Sigmoid colon (tissue), 7 donors: ENCODE data around the gene RBM5. TPM values are rescaled to one million over a fixed set of nuclear protein-coding genes. Genes with fewer than 3 reads are reported as not detected.
A peak's percentile ranks its signal among the peaks of the same experiment; 100 is the strongest.

ENCODE experiments used
- DNase-seq: peaks from one replicate; pipeline ENCODE4 v3.0.0-alpha.2; 2019
- H3K27ac ChIP-seq, 4 donors: fragments of 200-600 bp; sonication (generic); one replicate each; pipeline ENCODE4 v1.5.1; 2016 to 2019; ENCODE audit warnings: mild to moderate bottlenecking in 1 of 4
- H3K27me3 ChIP-seq, 3 donors: fragments of 200-600 bp; sonication (generic); one replicate each; pipeline ENCODE4 v1.5.1; 2019; ENCODE audit warnings: mild to moderate bottlenecking in 1 of 3
- H3K36me3 ChIP-seq, 4 donors: fragments of 200-600 bp; sonication (generic); one replicate each; pipeline ENCODE4 v1.5.1; 2016 to 2019
- H3K4me1 ChIP-seq, 4 donors: fragments of 200-600 bp; sonication (generic); one replicate each; pipeline ENCODE4 v1.5.1; 2017 to 2019
- H3K4me3 ChIP-seq, 4 donors: fragments of 200-600 bp; sonication (generic); one replicate each; pipeline ENCODE4 v1.5.1; 2017 to 2019; ENCODE audit warnings: mild to moderate bottlenecking in 2 of 4, moderate library complexity in 1 of 4
- H3K9me3 ChIP-seq, 4 donors: fragments of 200-600 bp in 3 of 4; sonication (generic) in 3 of 4; one replicate each; pipeline versions ENCODE4 v1.5.1 to v1.6.1; 2013 to 2019
- CTCF ChIP-seq, 4 experiments: fragments of 450-650 bp in 3 of 4; fragments of 200-600 bp in 1 of 4; IDR thresholded peaks; one replicate each; pipeline ENCODE4 v1.5.1; 2016 to 2019; ENCODE audit warnings: antibody characterized with exemption in 4 of 4, mild to moderate bottlenecking in 3 of 4, moderate library complexity in 2 of 4
- EP300 ChIP-seq, 4 donors: sonication (generic); formaldehyde crosslinking; IDR thresholded peaks; one replicate each; pipeline ENCODE4 v1.6.1; 2017; ENCODE audit warnings: antibody characterized with exemption in 4 of 4
- POLR2A ChIP-seq, 2 donors: fragments of 450-650 bp; IDR thresholded peaks; one replicate each; pipeline ENCODE4 v1.6.1; 2016; ENCODE audit warnings: antibody characterized with exemption in 2 of 2, mild to moderate bottlenecking in 2 of 2, moderate library complexity in 2 of 2
- POLR2AphosphoS5 ChIP-seq, 4 donors: sonication (generic); formaldehyde crosslinking; IDR thresholded peaks; one replicate each; pipeline ENCODE4 v1.6.1; 2017; ENCODE audit warnings: antibody characterized with exemption in 4 of 4
- WGBS, 2 donors: extraction: QIAGEN DNeasy Blood & Tissue Kit; methylation state at CpG; one replicate each; pipeline ENCODE4 v1.1.7; 2013; 5-methylcytosine and 5-hydroxymethylcytosine counted together
- intact Hi-C: fragments of 100-400 bp; cut with DNase I; formaldehyde crosslinking; loops from one replicate; pipeline ENCODE4 v1.15.1; 2023
- polyA plus RNA-seq, 3 donors: library from polyadenylated mRNA; stranded (reverse); fragments of 200-250 nt; gene quantifications; one replicate each; pipeline ENCODE4 v1.2.3, GENCODE V29; 2013
- total RNA-seq, 4 donors: library from RNA; depleted of rRNA; stranded (reverse); fragments of >200 nt; gene quantifications; one replicate each; pipeline ENCODE4 v1.1.0, GENCODE V29; 2016
- donor health status: healthy with polysubstance abuse.
- donor health status: Bipolar disorder and iron deficiency.
- donor health status: healthy.

Gene RBM5
- total RNA-seq (100 to 1,000 TPM; 149 to 294 (median 176) TPM), polyA plus RNA-seq (10 to 100 TPM; 19.4 to 96.4 (median 33.6) TPM)

- TF ChIP-seq POLR2AphosphoS5 (IDR thresholded peaks at IDR 0.05) (peak; percentile 77 to 92 (median 89)), CTCF (IDR thresholded peaks at IDR 0.05) (no peak), POLR2A (IDR thresholded peaks at IDR 0.05) (peak; percentile 59 to 66)
- WGBS, 2 donors = 0% methylated on average over 61 of the region's 61 CpGs
- DNase-seq = peak; percentile 96
- intact Hi-C loops = no loop called here
- H3K27me3 ChIP-seq = no peaks in the 10 kb centered on the region
- H3K9me3 ChIP-seq = no peaks in the 10 kb centered on the region
- peaks cover 2 to 27% (median 17%) of the 10 kb centered on the region in 4 donors for H3K4me1 ChIP-seq
- peaks cover 18 to 38% (median 31%) of the 10 kb centered on the region in 4 donors for H3K36me3 ChIP-seq
- H3K27ac ChIP-seq = peak within 1 kb of the TSS; percentile 88 to 98 (median 94)
- peak within 1 kb of the TSS; percentile 85 to 100 (median 89) for H3K4me3 ChIP-seq
These were observed at the start of gene RBM5 for GRCh38 chr3:50088725-50089608. RBM5 (plus strand) TSS chr3:50088919; CDS start chr3:50090435, 1,516 bp downstream.

DNA sequence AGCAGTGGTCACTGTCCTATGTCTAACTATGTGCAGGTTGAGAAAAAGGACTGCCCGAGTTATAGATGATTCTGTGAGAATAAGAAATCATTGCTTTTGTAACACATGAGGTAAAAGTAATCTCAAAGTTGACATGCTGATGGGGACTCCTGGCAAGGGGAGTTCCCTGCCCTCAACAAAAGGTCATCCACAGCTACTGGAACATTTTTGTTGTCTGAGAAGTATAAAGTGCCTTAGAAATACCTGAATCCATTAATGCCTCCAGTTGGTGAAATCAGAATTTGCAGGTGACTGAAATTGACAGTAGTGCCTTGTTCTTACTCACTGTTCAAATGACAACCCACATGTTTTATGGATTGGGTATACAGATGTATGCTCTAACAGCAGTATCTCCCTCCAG lies 43.7 kb upstream of the RBM5 start:
- no peak overlapping the region for H3K27ac ChIP-seq
- H3K27me3 ChIP-seq = no peaks in the 10 kb centered on the region
- DNase-seq = no peak
- peaks cover 4 to 36% (median 9%) of the 10 kb centered on the region in 4 donors for H3K36me3 ChIP-seq
- H3K9me3 ChIP-seq = no peaks in the 10 kb centered on the region
- 92 to 98% methylated on average over 1 of the region's 1 CpG for WGBS, 2 donors
- no peak for TF ChIP-seq EP300 (IDR thresholded peaks at IDR 0.05)
- no peak for TF ChIP-seq POLR2A (IDR thresholded peaks at IDR 0.05)
- no peak for TF ChIP-seq POLR2AphosphoS5 (IDR thresholded peaks at IDR 0.05)
- no peak for TF ChIP-seq CTCF (IDR thresholded peaks at IDR 0.05)
- peaks cover 0 to under 1% (median 0%) of the 10 kb centered on the region in 4 donors for H3K4me1 ChIP-seq
- intact Hi-C loops = no loop called here
- no peak overlapping the region for H3K4me3 ChIP-seq

- Histone ChIP-seq H3K9me3 (no peaks in the 10 kb centered on the region), H3K27ac (no peak overlapping the region), H3K36me3 (peaks cover 4 to 46% (median 9%) of the 10 kb centered on the region in 4 donors), H3K4me1 (peaks cover 0 to 6% (median 0%) of the 10 kb centered on the region in 4 donors), H3K4me3 (no peak overlapping the region), H3K27me3 (no peaks in the 10 kb centered on the region)
- WGBS, 2 donors = 98 to 99% methylated on average over 4 of the region's 4 CpGs
- no peak for DNase-seq
- TF ChIP-seq CTCF (IDR thresholded peaks at IDR 0.05) (no peak), POLR2AphosphoS5 (IDR thresholded peaks at IDR 0.05) (no peak), POLR2A (IDR thresholded peaks at IDR 0.05) (no peak), EP300 (IDR thresholded peaks at IDR 0.05) (no peak)
- intact Hi-C loops = no loop called here
These were observed 41.3 kb upstream of the RBM5 start for GRCh38 chr3:50047426-50047825.

GRCh38 chr3:50050361-50050760 lies 38.4 kb upstream of the RBM5 start:
- Histone ChIP-seq H3K9me3 (no peaks in the 10 kb centered on the region), H3K36me3 (peaks cover 4 to 71% (median 19%) of the 10 kb centered on the region in 4 donors), H3K27ac (no peak overlapping the region), H3K4me1 (peaks cover 0 to 6% (median 0%) of the 10 kb centered on the region in 4 donors), H3K27me3 (no peaks in the 10 kb centered on the region), H3K4me3 (no peak overlapping the region)
- intact Hi-C loops = no loop called here
- TF ChIP-seq POLR2A (IDR thresholded peaks at IDR 0.05) (no peak), POLR2AphosphoS5 (IDR thresholded peaks at IDR 0.05) (no peak), EP300 (IDR thresholded peaks at IDR 0.05) (no peak), CTCF (IDR thresholded peaks at IDR 0.05) (no peak)
- DNase-seq = no peak
